Measurements from ENCODE around the gene NDUFS8.
A peak's percentile ranks its signal among the peaks of the same experiment; 100 is the strongest.

NDUFS8 gene

GRCh38 chr11:67998150-67999045 lies 32.1 kb upstream of the NDUFS8 start:
- no peak for TF ChIP-seq ZNF274 (IDR thresholded peaks at IDR 0.05; ENCODE audit: low read depth, low read length)
- H3K4me3 ChIP-seq (ENCODE audit: low read length), result no peak overlapping the region

- TF ChIP-seq ZNF274 (IDR thresholded peaks at IDR 0.05; ENCODE audit: low read depth, low read length), result no peak
These were observed 31.3 kb upstream of the NDUFS8 start for GRCh38 chr11:67999201-67999629.

DNA sequence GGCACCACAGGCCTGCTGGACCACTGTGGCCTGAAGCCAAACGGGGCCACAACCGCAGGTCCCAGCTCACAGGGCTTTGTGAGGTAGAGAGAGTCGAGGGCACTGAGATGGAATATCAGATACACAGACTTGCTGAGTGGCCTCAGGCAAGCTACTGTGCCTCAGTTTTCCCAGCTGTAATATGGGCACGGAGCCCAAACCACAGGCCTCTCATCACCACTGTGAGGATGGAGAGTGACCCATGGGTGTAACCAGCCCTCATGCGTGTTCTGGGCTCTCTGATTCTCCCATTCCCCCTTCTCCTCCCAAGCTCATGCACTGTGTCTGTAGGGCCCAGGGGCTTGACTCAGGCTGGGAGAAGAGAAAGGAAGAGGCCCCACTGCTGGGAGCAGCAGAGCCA lies 30.8 kb upstream of the NDUFS8 start:
- TF ChIP-seq ZNF274 (IDR thresholded peaks at IDR 0.05; ENCODE audit: low read depth, low read length), result no peak
- no peak overlapping the region for H3K4me3 ChIP-seq (ENCODE audit: low read length)

More at GRCh38 chr11:67999201-67999629, 31.3 kb upstream of the NDUFS8 start:
- H3K4me3 ChIP-seq (ENCODE audit: low read length), result no peak overlapping the region

DNA sequence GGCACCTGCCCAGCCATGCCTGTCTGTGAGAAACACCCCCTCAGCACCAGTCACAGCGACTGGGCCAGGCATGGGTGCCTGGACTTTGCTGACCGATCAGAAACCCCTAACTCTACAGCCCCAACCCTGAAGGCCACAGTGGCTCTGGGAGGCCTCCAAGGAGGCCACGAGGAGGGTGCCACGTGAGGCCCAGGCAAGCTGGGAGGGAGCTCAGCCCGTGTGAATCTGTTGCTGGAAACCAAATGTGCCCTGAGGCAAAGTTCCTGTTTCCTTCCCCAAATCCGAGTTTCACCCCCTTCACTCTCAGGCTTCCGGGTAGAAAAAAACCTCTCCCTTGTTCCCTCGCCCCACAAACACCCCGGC lies 27.9 kb upstream of the NDUFS8 start:
- TF ChIP-seq ZNF274 (IDR thresholded peaks at IDR 0.05; ENCODE audit: low read depth, low read length), result no peak
- peak overlapping the region; percentile 55; the same call in 1 of the 2 replicates for H3K4me3 ChIP-seq (ENCODE audit: low read length)

GRCh38 chr11:68002938-68003845 lies 27.3 kb upstream of the NDUFS8 start:
- TF ChIP-seq ZNF274 (IDR thresholded peaks at IDR 0.05; ENCODE audit: low read depth, low read length), result no peak
- peak overlapping the region; percentile 55 for H3K4me3 ChIP-seq (ENCODE audit: low read length)

DNA sequence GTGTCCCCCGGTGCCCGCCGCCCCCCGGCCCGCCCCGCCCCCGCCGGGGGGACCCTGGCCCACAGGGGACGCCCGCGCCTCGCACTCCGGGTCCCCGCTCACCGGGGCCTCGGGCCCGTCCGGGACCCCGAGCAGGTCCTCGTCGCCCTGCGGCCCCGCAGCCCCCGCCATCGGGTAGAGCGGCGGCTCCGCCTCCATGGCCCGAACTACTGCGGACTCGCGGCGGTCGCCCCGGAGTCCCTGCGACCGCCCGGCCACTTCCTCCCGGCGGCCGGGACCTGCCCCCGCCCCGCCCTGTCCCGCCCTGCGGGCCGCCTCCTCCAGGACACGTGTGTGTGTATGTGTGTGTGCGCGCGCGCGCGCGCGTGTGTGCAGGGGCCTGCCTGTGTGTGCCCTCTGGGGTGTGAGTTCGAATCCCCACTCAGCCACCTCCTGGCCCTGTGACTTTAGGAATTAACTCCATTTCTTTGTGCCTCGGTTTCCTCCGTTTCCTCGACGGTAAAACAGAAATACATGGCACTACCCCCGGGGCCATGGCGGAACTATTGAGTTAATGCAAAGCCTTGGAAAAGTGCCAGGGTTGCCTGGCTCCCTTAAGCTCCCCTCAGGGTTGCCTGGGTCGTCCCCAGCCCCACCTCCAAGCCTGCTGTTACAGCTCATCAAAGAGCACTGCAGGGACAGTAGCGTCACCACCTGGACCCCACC lies 26.5 kb upstream of the NDUFS8 start, which contains the start of gene UNC93B1:
Gene UNC93B1 (minus strand): TSS at position 252 of the 705 bp plus-strand sequence. CDS start 54 bp downstream, at position 198.
- peak within 1 kb of the TSS; percentile 55 for H3K4me3 ChIP-seq (ENCODE audit: low read length)

DNA sequence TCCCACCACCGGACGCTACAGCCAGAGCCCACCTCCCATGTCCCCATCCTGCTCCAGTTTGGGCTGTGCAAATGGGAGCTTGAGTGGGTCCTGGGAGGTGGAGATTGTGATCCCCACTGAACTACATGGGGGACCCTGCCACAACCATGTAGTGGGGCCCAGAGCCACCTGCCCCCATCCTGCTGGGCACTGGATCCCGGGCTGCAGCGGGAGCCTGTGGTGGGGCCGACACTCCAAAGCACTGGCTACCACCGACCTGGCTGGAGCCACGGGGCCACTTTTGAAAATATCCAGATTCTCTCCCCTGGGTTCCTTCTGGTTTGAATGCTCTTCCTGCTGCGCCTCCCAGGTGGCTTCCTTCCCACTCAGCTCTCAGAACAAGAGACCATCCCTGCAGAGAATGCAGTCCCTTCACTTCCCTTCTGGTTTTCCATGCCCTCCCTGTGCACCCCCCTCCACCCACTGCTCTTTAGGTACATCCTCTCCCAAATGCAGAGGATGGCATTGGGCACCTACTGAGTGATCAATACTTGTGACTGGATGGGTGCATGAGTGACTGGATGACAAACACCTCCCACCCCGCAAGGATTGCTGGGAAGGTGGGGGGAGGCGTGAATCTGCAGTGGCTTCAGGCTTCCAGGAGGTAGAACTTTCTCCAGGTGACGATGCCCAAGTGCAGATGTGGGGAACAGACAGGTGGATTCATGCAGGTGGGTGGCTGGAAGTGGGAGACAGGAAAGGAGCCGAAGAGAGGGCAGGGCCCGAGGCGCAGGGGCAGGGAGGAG lies 25.7 kb upstream of the NDUFS8 start:
- no peak for TF ChIP-seq ZNF274 (IDR thresholded peaks at IDR 0.05; ENCODE audit: low read depth, low read length)

More for the DNA sequence above, 26.5 kb upstream of the NDUFS8 start, which contains the start of gene UNC93B1:
- TF ChIP-seq ZNF274 (IDR thresholded peaks at IDR 0.05; ENCODE audit: low read depth, low read length), result no peak

GRCh38 chr11:68006606-68007166 lies 23.8 kb upstream of the NDUFS8 start:
- TF ChIP-seq ZNF274 (IDR thresholded peaks at IDR 0.05; ENCODE audit: low read depth, low read length), result no peak
- no peak overlapping the region for H3K4me3 ChIP-seq (ENCODE audit: low read length)

More for the DNA sequence above, 25.7 kb upstream of the NDUFS8 start:
- peak overlapping the region; percentile 55; the same call in 1 of the 2 replicates for H3K4me3 ChIP-seq (ENCODE audit: low read length)

DNA sequence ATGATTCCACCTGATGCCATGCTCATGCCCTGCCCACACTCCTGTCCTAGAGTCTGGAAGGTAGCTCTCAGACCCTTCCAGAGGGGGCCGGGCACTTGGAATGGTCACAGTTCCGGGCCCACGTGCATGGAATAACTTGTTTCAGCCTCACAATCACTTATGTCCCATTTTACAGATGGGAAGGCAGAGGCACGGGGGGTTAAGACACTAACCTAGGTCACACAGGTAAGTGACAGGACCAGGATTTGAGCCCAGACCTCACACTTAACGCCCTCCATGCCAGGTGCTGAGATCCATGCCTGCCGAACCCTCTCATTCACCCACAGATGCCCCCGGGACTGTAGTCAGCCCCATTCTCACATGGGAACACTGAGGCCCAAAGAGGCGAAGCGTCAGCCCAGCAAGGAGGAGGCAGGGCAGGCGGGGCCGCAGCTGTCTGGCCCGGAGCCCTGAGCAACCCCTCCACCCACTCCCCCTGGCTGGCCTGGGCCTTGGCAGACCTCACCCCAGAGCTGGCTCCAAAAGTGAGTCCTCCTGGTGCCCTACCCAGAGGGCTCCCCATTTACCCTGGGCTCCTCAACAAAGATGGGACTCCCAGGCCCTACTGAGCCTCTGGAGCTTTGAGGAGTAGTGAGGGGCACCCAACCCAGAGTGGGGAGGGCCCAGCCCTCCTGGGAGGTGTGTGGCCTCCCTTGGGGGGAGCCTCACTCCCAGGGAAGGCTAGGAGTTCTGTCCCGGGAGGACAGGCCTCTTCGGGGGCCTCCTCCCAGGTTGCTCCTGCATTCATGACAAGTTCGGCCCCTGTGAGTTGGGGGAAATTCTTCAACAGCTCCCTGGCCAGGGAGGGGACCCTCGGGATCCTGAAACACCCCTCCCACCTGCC lies 22.7 kb upstream of the NDUFS8 start:
- no peak for TF ChIP-seq ZNF274 (IDR thresholded peaks at IDR 0.05; ENCODE audit: low read depth, low read length)
- H3K4me3 ChIP-seq (ENCODE audit: low read length), result no peak overlapping the region

GRCh38 chr11:68008381-68009337 lies 21.8 kb upstream of the NDUFS8 start:
- no peak overlapping the region for H3K4me3 ChIP-seq (ENCODE audit: low read length)
- TF ChIP-seq ZNF274 (IDR thresholded peaks at IDR 0.05; ENCODE audit: low read depth, low read length), result no peak

Data from GM08714 (cell line).